NCI-H1436 treated with DMSO at 0.1 percent for 48 hours (cell line): ENCODE results near the gene PDZD4.

Experiments
- DNase-seq: peaks from one replicate; lab custom pipeline; 2025; lab: John Stamatoyannopoulos, UW

Gene PDZD4

GRCh38 chrX:153786669-153787068, 43.7 kb downstream of the PDZD4 start:
- no peak for DNase-seq

GRCh38 chrX:153784325-153784967, 45.9 kb downstream of the PDZD4 start:
- DNase-seq = no peak

- DNase-seq = no peak
Observed at GRCh38 chrX:153783378-153784013, 46.8 kb downstream of the PDZD4 start.

GRCh38 chrX:153782871-153783270, 47.5 kb downstream of the PDZD4 start:
- DNase-seq = no peak

- peak; percentile 97 for DNase-seq
Observed at GRCh38 chrX:153782313-153782712, 48.0 kb downstream of the PDZD4 start.

GRCh38 chrX:153781428-153782047, 48.8 kb downstream of the PDZD4 start:
- peak; percentile 28 for DNase-seq

- no peak for DNase-seq
Observed at GRCh38 chrX:153780678-153781427, 49.5 kb downstream of the PDZD4 start, which contains the start of gene SRPK3. Gene SRPK3 (plus strand): TSS chrX:153781041. CDS start chrX:153781087, 46 bp downstream.

GRCh38 chrX:153779891-153780677, 50.3 kb downstream of the PDZD4 start:
- no peak for DNase-seq

- no peak for DNase-seq
Observed at GRCh38 chrX:153778684-153779101, 51.7 kb downstream of the PDZD4 start.

- no peak for DNase-seq
Observed at GRCh38 chrX:153778181-153778580, 52.2 kb downstream of the PDZD4 start.

- DNase-seq = no peak
Observed at GRCh38 chrX:153777261-153778090, 52.9 kb downstream of the PDZD4 start.

GRCh38 chrX:153776611-153777045, 53.7 kb downstream of the PDZD4 start:
- DNase-seq = no peak

- no peak for DNase-seq
Observed at GRCh38 chrX:153776120-153776599, 54.2 kb downstream of the PDZD4 start.

- DNase-seq = no peak
Observed at GRCh38 chrX:153775293-153776119, 54.8 kb downstream of the PDZD4 start.

GRCh38 chrX:153774576-153775292, 55.6 kb downstream of the PDZD4 start:
- no peak for DNase-seq

GRCh38 chrX:153773741-153774575, 56.4 kb downstream of the PDZD4 start:
- no peak for DNase-seq

- no peak for DNase-seq
Observed at GRCh38 chrX:153773218-153773611, 57.1 kb downstream of the PDZD4 start.
